Ishikawa (cell line): Measurements from ENCODE around the gene CDC14C.

Experiments
- CEBPB ChIP-seq: IDR thresholded peaks from 2 replicates; pipeline ENCODE4 v1.6.1; 2012
- CREB1 ChIP-seq: IDR thresholded peaks from 2 replicates; pipeline ENCODE4 v1.6.1; 2012; ENCODE audit warnings: low read depth
- EGR1 ChIP-seq: IDR thresholded peaks from 2 replicates; pipeline ENCODE4 v1.6.1; 2012
- EP300 ChIP-seq: IDR thresholded peaks from 2 replicates; pipeline ENCODE4 v1.6.1; 2012; ENCODE audit warnings: borderline replicate concordance
- FOXM1 ChIP-seq: IDR thresholded peaks from 2 replicates; pipeline ENCODE4 v1.6.1; 2012; ENCODE audit warnings: low read depth, borderline replicate concordance
- MAX ChIP-seq: IDR thresholded peaks from 2 replicates; pipeline ENCODE4 v1.6.1; 2012
- NFIC ChIP-seq: IDR thresholded peaks from 2 replicates; pipeline ENCODE4 v1.6.1; 2012
- RAD21 ChIP-seq: IDR thresholded peaks from 2 replicates; pipeline ENCODE4 v1.6.1; 2012; ENCODE audit warnings: low read depth
- REST ChIP-seq: IDR thresholded peaks from 2 replicates; pipeline ENCODE4 v1.6.1; 2012; ENCODE audit warnings: low read depth, mild to moderate bottlenecking
- TAF1 ChIP-seq: IDR thresholded peaks from 2 replicates; pipeline ENCODE4 v1.6.1; 2012; ENCODE audit warnings: low read depth, mild to moderate bottlenecking
- TCF12 ChIP-seq: IDR thresholded peaks from 2 replicates; pipeline ENCODE4 v1.6.1; 2012; ENCODE audit warnings: low read depth
- TEAD4 ChIP-seq: IDR thresholded peaks from 2 replicates; pipeline ENCODE4 v1.6.1; 2012
- USF1 ChIP-seq: IDR thresholded peaks from 2 replicates; pipeline ENCODE4 v1.6.1; 2012
- YY1 ChIP-seq: IDR thresholded peaks from 2 replicates; pipeline ENCODE4 v1.6.1; 2012; ENCODE audit warnings: low read depth
- ZBTB7A ChIP-seq: IDR thresholded peaks from 2 replicates; pipeline ENCODE4 v1.6.1; 2012; ENCODE audit warnings: low read depth

The CDC14C gene

GRCh38 chr7:48887500-48887899, 36.8 kb upstream of the CDC14C start:
- TF ChIP-seq RAD21 (no peak), ZBTB7A (no peak), USF1 (no peak), EGR1 (no peak), TAF1 (no peak), NFIC (no peak), MAX (no peak), TEAD4 (no peak), FOXM1 (no peak)

GRCh38 chr7:48894574-48894973, 29.8 kb upstream of the CDC14C start:
- no peak for TF ChIP-seq TEAD4
- no peak for TF ChIP-seq RAD21
- no peak for TF ChIP-seq MAX
- TF ChIP-seq EGR1: no peak
- no peak for TF ChIP-seq CREB1
- TF ChIP-seq TAF1: no peak
- no peak for TF ChIP-seq ZBTB7A
- TF ChIP-seq NFIC: no peak
- TF ChIP-seq FOXM1: no peak
- no peak for TF ChIP-seq EP300
- TF ChIP-seq TCF12: no peak
- TF ChIP-seq REST: no peak
- no peak for TF ChIP-seq YY1
- no peak for TF ChIP-seq CEBPB

- TF ChIP-seq YY1 (no peak), EGR1 (no peak), USF1 (no peak), CEBPB (no peak), MAX (no peak), TCF12 (no peak), RAD21 (no peak), TEAD4 (no peak), TAF1 (no peak), ZBTB7A (no peak), EP300 (no peak), FOXM1 (no peak), NFIC (no peak), CREB1 (no peak), REST (no peak)
Observed at GRCh38 chr7:48899932-48900331, 24.4 kb upstream of the CDC14C start.

GRCh38 chr7:48901966-48902365, 22.4 kb upstream of the CDC14C start:
- TF ChIP-seq TEAD4 (no peak), RAD21 (no peak), TAF1 (no peak), TCF12 (no peak), YY1 (no peak), CEBPB (no peak), EP300 (no peak), FOXM1 (no peak), USF1 (no peak), ZBTB7A (no peak), REST (no peak), NFIC (no peak), CREB1 (no peak), EGR1 (no peak), MAX (no peak)
